HFFc6 (cell line): ENCODE data around the gene ID1. TPM values are rescaled to one million over a fixed set of nuclear protein-coding genes. Genes with fewer than 3 reads are reported as not detected.
A peak's percentile ranks its signal among the peaks of the same experiment; 100 is the strongest.
"Not testable (repeated sequence)": the region's sequence is repeated elsewhere in the genome, so short reads cannot be mapped to it uniquely, and the experiment has no call there.

Source experiments
- DNase-seq: peaks from one replicate; pipeline ENCODE4 v3.0.0-alpha.2; 2018
- H3K27ac Mint-ChIP-seq: 2 replicates; pipeline ENCODE4 v1.8.0; 2020; ENCODE audit warnings: mild to moderate bottlenecking, mixed read lengths
- H3K27me3 Mint-ChIP-seq: 2 replicates; pipeline ENCODE4 v1.8.0; 2021; ENCODE audit warnings: mild to moderate bottlenecking, moderate library complexity, mixed read lengths; ENCODE audit not compliant: insufficient read depth
- H3K36me3 Mint-ChIP-seq: 2 replicates; pipeline ENCODE4 v1.8.0; 2021; ENCODE audit warnings: low read depth, mixed read lengths
- H3K4me1 Mint-ChIP-seq: 2 replicates; pipeline ENCODE4 v1.8.0; 2020; ENCODE audit warnings: low read depth, mixed read lengths
- H3K4me3 Mint-ChIP-seq: 2 replicates; pipeline ENCODE4 v1.8.0; 2020; ENCODE audit warnings: mild to moderate bottlenecking, moderate library complexity, mixed read lengths
- H3K9me3 Mint-ChIP-seq: 2 replicates; pipeline ENCODE4 v1.8.0; 2020; ENCODE audit warnings: mild to moderate bottlenecking, mixed read lengths
- total RNA-seq, 6 experiments: library from RNA; stranded (reverse); fragmentation: NEBNext Ultra II Directional; extraction: Animal tissue kit (Norgen Biotek cat#: 25700); gene quantifications; 2 replicates in 1 of 6; 3 replicates in 5 of 6; pipeline ENCODE4 v1.2.3, GENCODE V29; 2021
- TF ChIP-seq, protein P1 (sequence below): fragments of 200-600 bp; sonication (generic); IDR thresholded peaks from 2 replicates; pipeline ENCODE4 v1.5.0; 2021; ENCODE audit warnings: antibody characterized with exemption, mild to moderate bottlenecking

The ID1 gene
- total RNA-seq, 6 experiments from 2014 or later: 397 to 487 (median 452) TPM

DNA sequence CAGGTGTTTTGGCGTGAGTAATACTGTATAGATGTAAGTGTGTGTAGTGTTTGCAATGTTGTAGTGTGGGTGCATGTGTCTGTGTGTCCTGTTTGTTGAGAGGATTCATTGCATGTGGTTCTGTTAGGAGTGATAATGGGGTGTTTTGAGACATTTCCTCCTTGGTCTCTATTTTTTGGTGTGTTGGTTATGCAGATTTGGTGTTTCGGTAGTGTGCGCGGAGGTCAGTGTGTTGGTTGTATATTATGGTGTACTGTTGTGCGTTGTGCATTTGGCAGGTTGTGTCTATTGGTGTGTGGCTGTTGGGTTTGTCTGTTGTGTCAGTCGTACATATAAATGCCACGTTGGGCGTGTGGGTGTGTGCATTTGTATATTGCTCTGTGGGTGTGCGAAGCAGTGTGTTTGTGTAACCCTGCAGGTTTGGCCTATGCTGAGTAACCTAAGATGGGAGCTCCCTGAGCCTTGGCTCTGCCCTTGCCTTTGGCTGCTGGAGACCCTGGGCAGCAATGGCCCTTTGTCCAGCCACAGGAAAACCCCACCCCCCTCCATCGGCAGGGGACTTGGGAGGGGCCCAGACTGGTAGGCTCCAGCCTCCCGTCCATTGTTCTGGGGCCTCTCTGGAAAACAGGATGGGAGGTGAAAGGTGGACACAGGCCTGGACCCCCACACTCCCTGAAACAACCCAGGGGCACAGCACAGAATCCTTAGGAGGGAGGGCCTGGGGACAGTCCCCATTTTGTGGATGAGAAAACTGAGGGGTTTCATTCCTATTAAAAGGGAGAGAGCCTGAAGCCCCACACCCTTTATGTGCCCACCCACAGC, 10.3 kb upstream of the ID1 start:
- TF ChIP-seq, protein P1, sequence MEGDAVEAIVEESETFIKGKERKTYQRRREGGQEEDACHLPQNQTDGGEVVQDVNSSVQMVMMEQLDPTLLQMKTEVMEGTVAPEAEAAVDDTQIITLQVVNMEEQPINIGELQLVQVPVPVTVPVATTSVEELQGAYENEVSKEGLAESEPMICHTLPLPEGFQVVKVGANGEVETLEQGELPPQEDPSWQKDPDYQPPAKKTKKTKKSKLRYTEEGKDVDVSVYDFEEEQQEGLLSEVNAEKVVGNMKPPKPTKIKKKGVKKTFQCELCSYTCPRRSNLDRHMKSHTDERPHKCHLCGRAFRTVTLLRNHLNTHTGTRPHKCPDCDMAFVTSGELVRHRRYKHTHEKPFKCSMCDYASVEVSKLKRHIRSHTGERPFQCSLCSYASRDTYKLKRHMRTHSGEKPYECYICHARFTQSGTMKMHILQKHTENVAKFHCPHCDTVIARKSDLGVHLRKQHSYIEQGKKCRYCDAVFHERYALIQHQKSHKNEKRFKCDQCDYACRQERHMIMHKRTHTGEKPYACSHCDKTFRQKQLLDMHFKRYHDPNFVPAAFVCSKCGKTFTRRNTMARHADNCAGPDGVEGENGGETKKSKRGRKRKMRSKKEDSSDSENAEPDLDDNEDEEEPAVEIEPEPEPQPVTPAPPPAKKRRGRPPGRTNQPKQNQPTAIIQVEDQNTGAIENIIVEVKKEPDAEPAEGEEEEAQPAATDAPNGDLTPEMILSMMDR: no peak
- Mint-ChIP-seq H3K27me3 (no peaks in the 10 kb centered on the region; the same call in 1 of the 2 replicates), H3K4me3 (peak overlapping the region; percentile 69), H3K36me3 (no peaks in the 10 kb centered on the region), H3K27ac (peak overlapping the region; percentile 94), H3K9me3 (no peaks in the 10 kb centered on the region), H3K4me1 (peaks cover 58% of the 10 kb centered on the region)
- no peak for DNase-seq

DNA sequence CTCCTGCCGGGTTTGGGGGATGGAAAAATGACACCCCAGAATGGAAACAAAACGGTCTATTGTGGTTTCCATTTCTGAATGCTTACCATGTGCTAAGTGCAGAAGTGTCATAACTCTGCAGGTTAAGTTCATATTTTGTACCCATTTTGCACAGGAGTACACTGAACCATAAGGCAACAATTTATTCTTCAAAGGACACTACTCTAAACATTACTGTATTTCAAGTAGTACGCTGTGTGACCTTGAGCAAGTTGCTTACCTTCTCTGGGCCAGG, 9.8 kb upstream of the ID1 start:
- Mint-ChIP-seq H3K27me3 (no peaks in the 10 kb centered on the region; the same call in 1 of the 2 replicates), H3K27ac (peak overlapping the region; percentile 94), H3K4me1 (peaks cover 57% of the 10 kb centered on the region), H3K4me3 (peak overlapping the region; percentile 69), H3K9me3 (no peaks in the 10 kb centered on the region), H3K36me3 (no peaks in the 10 kb centered on the region)
- TF ChIP-seq, protein P1: no peak
- DNase-seq: no peak

DNA sequence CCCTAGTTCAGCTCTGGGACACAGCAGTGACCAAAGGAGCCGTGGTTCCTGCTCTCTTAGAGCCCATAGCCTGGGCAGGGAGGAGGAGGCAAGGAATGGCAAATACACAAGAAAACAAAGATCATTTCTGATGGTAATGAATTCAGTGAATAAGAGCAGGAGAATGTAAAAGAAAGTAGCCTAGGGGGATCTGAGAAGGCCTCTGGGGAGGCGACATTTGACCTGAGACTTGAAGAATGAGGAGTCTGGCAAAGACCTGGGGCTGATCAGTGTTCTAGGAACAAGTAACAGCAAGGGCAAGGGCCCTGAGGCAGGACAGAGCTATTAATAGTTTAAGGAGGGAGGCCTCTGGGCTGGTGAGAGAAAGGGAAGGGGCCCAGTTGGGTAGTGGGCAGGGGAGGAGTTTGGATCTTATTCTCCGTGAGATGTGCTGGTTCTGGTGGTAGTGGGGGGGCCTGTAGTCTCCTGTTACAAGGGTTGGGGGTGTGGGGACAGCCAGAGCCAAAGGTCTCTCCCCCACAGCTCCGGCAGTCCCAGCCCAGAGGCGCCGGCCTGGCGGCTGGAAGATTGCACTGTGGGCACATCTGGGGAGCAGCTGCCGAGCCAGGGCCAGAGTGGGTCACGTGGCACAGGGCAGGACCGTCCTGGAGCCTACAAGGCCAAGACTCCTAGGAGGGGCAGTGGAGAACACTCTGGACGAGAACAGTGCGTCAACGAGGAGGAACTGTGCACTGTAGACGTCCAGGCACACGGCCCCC, 9.3 kb upstream of the ID1 start:
- Mint-ChIP-seq H3K9me3 (no peaks in the 10 kb centered on the region), H3K27me3 (no peaks in the 10 kb centered on the region; the same call in 1 of the 2 replicates), H3K27ac (peak overlapping the region; percentile 94), H3K4me1 (peaks cover 54% of the 10 kb centered on the region), H3K36me3 (no peaks in the 10 kb centered on the region), H3K4me3 (peak overlapping the region; percentile 69)
- DNase-seq: peak; percentile 98
- TF ChIP-seq, protein P1: no peak

DNA sequence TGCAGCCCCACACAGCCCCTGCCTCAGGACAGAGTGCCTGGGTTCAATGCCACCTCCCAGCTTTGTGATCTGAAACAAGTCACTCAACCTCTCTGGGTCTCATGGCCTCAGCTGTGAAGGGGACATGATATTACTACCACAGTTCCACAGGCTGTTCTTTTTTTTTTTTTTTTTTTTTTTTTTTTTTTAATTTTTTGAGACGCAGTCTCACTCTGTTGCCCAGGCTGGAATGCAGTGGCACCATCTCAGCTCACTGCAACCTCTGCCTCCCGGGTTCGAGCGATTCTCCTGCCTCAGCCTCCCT, 8.7 kb upstream of the ID1 start:
- Mint-ChIP-seq H3K4me1 (peaks cover 51% of the 10 kb centered on the region), H3K4me3 (peak overlapping the region; percentile 69), H3K27ac (peak overlapping the region; percentile 94)
- not testable (repeated sequence) for DNase-seq, H3K9me3 Mint-ChIP-seq, H3K27me3 Mint-ChIP-seq, H3K36me3 Mint-ChIP-seq

DNA sequence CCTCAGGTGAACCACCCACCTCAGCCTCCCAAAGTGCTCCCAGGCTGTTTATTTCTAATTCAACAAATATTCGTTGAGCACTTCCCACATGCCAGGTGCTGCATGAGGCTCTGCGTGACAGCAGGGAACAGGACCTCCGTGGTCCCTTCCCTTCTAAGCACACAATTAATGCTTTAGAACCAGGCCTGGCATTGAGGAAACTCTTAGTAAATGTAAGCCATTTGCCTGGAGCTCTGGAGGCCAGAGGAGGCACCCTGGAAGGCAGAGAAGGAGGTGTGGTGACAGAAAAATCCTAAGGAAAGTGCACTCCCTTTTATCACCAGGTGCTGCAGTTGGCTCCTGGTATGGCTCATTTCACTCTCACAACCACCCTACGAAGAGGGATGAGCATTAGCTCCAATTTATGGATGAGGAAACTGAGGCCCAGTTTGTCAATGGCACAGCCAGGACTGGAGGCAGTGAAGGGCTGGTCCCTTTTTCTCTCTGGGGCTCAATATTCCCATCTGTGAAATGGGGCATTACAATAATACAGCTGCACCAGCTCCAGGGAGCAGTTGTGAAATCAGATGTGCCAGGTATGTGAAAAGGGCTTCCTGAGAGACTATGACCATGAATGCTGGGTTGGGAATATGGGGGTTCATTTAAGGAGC, 8.1 kb upstream of the ID1 start:
- no peak for DNase-seq
- H3K4me3 Mint-ChIP-seq: no peak overlapping the region
- no peaks in the 10 kb centered on the region for H3K36me3 Mint-ChIP-seq
- H3K27ac Mint-ChIP-seq: peak overlapping the region; percentile 94
- H3K4me1 Mint-ChIP-seq: peaks cover 51% of the 10 kb centered on the region
- H3K9me3 Mint-ChIP-seq: no peaks in the 10 kb centered on the region
- TF ChIP-seq, protein P1: no peak
- no peaks in the 10 kb centered on the region; the same call in 1 of the 2 replicates for H3K27me3 Mint-ChIP-seq

DNA sequence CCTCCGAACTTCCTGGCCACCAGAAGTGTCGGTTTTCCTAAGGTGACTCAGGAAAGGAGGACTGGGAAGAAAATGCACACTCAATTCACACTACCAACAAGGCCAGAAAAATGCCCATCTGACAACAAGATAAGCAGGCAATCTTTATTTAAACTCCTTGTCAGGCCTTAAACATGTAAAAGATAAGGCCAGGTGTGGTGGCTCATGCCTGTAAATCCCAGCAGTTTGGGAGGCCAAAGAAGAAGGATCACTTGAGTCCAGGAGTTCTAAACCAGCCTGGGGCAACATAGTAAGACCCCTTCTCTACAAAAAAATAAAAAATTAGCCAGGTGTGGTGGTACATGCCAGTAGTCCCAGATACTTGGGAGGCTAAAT, 7.6 kb upstream of the ID1 start:
- Mint-ChIP-seq H3K27ac (peak overlapping the region; percentile 94), H3K4me1 (peaks cover 54% of the 10 kb centered on the region), H3K36me3 (no peaks in the 10 kb centered on the region), H3K9me3 (no peaks in the 10 kb centered on the region), H3K4me3 (no peak overlapping the region), H3K27me3 (no peaks in the 10 kb centered on the region; the same call in 1 of the 2 replicates)
- DNase-seq: no peak
- TF ChIP-seq, protein P1: no peak
